Measurements from ENCODE around the gene STK32C.
"Not testable (repeated sequence)": the region's sequence is repeated elsewhere in the genome, so short reads cannot be mapped to it uniquely, and the experiment has no call there.

STK32C gene

DNA sequence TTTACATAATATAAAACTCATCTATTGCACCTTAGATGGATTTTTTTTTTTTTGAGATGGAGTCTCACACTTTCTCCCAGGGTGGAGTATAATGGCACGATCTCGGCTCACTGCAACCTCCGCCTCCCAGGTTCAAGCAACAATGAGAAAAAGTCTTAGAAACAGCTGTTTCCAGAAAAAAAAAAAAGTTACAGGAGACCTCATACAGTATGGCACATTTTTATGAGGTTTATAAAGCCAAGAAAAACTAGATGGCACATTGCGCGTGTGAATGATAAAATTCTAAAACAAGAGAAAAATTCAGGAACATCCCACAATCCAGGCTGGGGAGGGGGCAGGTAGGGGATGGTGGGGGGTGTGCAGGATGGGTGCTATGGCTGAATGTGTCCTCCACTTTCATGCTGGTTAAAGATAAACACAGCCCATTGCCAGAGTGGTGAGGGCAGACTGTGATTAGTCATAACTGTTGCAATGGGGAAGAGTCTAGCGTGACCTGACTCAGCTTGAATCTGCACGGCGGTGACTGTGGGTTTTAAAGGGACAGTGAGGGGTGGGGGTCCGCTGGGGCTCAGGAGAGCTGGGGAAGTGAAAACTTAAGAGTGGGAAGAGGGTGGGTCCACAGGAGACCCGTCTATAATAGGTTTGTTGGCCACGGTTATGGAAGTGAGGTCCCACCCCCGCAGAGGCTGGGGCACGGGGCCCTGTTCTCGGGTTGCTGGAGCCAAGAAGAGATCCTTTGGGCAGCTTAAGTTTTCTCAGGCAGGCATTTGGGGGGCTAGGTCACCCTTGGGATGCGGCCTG lies 12.3 kb upstream of the STK32C start:
- DNase-seq (ENCODE audit: low read depth in 2 of 2) = no peak

DNA sequence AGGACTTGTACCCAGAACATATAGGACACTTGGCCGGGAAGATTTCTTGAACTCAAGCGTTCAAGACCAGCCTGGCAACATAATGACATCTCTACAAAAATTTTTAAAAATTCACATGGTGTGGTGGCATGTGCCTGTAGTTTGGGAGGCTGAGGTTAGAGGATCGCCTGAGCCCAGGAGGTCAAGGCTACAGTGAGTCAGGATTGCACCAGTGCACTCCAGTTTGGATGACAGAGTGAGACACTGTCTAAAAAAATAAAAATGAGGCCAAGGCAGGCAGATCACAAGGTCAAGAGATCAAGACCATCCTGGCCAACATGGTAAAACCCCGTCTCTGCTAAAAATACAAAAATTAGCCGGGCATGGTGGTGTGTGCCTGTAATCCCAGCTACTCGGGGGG lies 9.7 kb upstream of the STK32C start:
- not testable (repeated sequence) for DNase-seq (ENCODE audit: low read depth in 2 of 2)

DNA sequence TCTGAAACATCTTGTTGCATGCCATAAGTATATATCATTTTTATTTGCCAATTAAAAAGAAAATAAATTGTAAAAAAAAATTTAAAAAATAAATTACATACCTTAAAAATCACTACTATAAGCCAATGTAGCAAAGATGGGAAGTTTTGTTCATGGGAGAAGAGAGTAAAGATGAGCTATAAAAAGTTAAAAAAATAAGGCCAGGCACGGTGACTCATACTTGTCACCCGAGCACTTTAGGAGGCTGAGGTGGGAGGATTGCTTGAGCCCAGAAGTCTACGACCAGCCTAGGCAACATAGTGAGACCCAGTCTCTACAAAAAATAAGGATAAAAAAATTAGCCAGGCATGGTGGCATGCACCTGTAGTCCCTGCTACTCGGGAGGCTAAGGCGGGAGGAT lies 8.4 kb upstream of the STK32C start:
- DNase-seq (ENCODE audit: low read depth in 2 of 2) = no peak

DNA sequence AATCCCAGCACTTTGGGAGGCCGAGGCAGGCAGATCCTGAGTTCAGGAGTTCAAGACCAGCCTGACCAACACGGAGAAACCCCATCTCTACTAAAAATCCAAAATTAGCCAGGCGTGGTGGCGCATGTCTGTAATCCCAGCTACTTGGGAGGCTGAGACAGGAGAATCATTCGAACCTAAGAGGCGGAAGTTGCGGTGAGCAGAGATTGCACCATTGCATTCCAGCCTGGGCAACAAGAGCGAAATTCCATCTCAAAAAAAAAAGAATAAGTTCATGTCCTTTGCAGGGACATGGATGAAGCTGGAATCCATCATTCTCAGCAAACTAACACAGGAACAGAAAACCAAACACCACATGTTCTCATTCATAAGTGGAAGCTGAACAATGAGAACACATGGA lies 7.1 kb upstream of the STK32C start:
- DNase-seq (ENCODE audit: low read depth in 2 of 2) = not testable (repeated sequence)

DNA sequence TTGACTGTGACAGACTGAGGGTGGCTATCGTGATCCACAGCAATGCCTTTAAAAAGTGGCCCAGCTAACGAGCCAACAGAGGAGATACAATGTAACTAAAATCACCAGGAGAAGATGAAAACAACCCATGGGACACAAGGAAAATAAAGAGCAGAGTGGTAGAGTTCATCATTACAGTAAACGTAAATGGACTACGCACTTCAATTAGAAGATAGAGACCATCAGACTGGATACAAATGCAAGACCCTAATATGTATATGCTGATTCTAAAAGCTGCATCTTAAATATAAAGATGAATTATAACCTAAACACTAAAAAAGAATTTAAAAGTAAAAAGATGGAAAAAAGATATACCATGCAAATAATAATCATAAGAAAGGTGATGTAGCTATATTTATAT lies 6.6 kb upstream of the STK32C start:
- DNase-seq (ENCODE audit: low read depth in 2 of 2) = no peak

DNA sequence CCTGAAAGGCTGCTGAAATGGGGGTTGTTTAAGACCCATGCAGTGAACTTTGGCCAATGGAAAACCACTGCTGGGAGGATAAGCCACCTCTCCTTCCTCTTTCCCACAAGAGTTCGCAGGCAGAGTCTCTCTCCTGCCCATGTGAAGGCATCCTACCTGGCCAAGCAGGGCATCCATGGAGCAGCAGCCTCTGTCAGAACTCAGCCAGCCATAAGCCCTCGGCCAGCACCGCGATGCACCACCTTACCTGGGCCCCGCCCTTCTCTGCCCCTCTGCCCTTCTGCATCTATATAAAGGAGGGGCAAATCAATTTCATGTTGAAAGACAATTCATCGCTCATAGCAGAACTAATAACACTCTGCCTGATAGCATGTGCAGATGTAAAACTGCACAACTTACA lies 6.1 kb upstream of the STK32C start:
- no peak for DNase-seq (ENCODE audit: low read depth in 2 of 2)

DNA sequence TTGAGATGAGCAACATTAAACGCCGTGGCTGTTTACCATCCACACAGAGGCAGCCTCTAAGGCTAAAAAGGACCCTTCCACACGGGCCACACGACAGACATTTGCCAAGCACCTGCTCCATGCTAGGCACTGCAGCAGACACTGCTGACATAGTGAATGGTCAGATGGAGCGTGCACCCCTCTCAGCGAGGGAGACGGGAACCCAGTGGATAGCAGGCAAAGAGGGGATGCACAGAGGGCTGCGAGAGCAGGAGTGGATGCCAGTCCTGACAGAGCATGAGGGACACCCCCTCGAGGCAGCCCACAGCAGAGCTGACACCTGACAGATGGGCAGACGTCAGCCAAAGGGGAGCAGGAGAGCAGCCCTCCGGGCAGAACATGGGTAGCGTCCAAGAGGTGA lies 5.6 kb upstream of the STK32C start:
- no peak for DNase-seq (ENCODE audit: low read depth in 2 of 2)

DNA sequence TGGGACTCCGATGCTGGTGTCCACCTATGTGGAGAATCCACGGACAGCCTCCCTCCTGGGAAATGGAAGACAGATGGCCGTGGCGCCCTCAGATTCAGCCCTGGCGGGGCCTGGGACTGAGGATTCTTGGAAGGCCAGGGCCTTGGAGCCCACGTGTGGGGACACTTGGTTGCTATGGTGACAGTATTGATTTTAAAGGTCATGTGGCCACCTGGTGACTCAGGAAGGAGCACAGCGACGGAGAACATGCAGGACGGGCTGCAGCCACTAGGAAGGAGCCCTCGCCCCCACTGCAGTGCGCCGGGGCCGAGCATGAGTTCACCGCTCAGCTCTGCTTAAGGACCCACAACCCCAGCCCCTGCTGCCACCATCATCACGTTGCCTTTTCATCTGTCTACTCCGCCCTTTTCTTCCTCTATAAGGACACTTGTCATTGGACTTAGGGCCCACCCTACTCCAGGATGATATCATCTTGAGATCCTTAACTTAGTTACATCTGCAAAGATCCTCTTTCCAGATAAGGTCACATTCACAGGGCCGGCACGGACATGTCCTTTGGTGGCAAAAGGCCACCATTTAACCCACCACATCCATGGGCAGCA lies 3.7 kb upstream of the STK32C start:
- no peak for DNase-seq (ENCODE audit: low read depth in 2 of 2)

DNA sequence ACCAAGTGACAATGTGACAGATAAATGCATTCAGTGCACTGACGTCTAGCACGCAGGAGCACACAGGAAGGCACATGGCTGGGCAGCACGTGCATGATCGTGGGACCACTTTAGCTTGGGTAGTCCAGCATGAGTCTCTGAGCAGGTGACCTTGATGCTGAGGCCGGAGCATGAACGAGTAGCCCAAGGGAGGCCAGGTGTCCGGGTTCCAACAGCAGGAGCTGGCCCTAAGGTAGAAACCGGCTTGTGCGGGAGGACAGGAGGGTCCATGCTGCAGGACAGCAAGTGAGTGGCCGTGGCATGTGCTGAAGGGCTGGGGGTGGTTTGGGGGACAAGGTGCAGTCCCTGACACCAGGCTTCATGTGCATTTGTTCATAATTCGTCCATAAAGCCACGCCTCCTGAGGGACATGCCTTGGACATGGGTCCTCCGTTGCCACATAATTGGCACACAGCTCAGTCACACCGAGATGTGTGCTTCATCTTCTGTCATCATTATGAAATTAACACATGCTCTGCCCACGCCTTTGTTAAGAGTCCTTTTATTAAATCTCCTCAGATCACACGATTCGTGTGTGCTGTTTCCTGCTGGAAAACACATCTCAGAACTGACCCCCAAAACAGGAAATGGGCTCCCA lies 3.1 kb upstream of the STK32C start:
- no peak for DNase-seq (ENCODE audit: low read depth in 2 of 2)

DNA sequence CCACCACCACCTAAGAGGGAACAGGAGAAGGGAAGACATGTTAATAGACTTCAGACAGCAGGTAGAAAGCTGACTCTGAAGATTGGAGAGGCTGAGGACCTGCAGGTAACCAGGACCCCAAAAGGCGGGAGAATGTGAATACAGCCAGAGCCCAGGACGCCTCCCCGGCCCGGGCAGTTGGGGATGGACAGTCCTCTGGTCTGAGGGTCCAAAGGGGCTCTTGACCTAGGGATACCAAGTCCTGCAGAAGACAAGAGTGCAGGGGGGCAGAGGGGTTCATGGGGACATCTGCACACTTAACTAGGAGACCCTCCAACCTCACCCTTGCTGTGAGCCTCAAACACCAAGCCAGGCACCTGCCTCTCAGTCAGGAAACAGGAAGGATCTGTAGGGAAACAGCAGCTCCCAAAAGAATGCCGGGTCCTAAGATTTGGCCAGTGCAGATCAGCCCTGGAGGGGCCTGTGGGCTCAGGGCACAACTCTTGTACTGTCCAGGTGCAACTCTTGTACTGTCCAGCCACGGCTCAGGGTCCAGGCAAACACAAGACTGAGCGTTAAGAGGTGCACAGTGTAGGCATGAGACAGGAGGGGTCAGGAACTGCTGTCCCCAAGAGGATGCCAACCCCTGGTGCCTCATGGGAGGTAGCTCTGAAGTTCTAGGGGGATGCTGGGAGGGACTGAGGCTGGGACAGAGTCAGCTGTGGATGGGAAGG lies 2.3 kb upstream of the STK32C start:
- DNase-seq (ENCODE audit: low read depth in 2 of 2) = no peak

DNA sequence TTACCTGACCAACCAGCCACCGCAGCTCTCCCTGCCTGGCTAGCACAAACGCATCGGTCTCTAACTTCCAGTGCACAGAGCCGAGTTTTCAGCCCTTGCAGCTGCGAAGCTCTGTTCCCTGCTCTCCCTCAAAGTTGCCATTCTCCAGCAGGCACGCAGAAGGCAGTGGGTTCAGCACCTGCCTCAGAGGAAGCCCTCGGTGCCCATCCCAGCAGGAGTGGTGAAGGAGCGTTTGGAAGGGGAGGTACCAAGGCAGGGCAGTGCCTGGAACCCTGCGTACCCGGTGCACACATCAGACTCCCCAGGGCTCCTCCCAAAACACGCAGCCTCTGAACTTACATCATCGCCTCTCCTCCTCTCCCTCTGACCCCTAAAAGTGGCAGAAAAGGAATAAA lies 1.7 kb upstream of the STK32C start:
- no peak for DNase-seq (ENCODE audit: low read depth in 2 of 2)

DNA sequence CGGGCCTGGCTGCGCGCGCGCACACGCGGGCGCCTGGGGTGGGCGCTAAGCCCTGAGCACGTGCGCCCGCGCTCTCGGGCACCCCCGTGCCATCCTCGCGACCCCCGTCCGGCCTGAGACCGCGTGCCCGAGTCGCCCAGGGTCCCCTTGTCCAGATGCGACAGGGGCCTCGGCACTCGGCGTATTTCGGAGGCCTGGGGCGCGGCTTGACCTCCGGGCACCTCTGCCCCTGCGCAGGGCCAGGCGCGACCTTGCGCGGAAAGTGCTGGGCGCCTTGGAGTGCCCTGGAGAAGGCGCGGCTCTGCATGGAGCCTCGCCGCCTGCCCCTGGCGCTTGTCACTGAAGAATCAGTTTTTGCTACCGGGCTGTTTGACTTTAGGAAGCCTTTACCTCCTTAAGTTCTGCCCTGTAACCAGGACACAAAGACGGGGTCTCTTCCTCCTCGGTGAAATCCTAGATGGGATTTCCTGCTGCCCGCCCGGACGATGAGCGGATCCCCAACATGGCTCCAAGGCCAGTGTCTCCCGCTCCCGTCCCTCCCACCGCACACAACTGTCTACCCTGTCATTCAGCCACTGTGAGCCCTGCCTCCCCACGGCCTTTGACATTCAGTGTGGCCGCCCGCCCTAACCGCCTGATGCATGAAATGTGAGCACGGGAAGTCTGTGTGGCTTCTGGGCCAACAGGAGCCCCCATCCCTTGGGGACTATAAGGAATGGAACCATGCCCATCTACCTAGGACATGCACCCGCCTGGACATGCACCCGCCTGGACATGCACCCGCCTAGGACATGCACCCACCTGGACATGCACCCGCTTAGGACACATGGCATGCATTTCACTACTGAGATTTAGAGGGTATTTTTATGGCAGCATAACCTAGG lies 1.1 kb upstream of the STK32C start:
- no peak for DNase-seq (ENCODE audit: low read depth in 2 of 2)

DNA sequence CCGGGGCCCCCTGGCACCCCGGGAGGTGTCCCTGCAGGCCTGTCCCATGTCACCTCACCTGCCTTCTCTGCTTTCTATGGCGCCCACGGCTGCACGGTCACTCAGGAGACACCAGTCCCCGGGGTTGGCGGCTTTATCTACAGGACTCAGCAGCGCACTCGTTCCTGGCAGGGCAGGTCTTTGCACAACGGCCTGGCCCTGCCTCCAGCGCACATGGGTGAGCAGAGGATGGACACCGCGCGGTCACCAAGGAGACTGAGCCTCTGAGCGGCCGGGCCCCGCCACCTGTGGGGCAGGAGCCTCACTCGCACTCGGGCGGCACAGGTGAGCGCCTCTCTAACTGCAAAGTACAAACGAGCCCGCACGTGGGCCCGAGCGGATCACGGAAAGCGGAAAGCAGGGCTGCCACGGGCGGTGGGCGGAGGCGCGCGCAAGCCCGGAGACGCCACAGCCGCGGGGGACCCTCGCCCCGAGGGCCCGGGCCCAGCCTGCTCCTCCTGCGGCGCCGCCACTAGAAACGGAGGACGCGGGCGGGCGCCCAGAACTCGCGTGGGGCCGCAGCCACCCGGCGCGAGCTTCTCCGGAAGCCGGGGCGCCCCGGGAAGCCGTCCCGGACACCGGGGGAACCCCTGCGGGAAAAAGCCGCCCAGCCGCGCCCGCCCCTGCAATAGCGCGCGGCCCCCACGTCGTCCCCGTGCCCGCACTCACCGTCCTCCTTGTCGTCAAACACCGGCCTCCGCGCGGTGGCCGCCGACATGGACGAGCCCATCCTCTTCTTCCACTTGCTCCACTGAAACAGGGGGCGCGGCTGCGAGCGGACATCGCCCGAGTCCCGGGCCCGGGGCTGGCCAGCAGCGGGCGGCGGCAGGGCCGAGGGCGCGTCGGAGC lies 642 bp downstream of the STK32C start:
- peak in 1 of 2 donors; percentile 42 for DNase-seq (ENCODE audit: low read depth in 2 of 2)

DNA sequence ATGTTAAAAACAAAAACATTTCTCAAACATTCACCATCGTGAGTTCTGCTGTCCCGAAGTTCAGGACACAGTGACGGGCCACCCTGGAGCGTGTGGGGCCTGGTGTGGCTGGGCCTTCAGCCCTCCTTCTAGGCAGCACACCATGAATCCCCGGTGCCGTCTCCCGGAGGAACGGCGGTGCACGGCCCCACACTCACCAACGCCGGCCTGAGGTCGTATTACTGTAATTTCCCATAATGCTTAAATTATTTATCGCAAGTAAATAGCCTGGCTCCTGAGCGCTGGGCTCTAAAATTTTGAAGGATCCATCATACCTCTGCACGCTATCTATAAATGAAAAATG lies 1.4 kb downstream of the STK32C start:
- DNase-seq (ENCODE audit: low read depth in 2 of 2) = no peak

DNA sequence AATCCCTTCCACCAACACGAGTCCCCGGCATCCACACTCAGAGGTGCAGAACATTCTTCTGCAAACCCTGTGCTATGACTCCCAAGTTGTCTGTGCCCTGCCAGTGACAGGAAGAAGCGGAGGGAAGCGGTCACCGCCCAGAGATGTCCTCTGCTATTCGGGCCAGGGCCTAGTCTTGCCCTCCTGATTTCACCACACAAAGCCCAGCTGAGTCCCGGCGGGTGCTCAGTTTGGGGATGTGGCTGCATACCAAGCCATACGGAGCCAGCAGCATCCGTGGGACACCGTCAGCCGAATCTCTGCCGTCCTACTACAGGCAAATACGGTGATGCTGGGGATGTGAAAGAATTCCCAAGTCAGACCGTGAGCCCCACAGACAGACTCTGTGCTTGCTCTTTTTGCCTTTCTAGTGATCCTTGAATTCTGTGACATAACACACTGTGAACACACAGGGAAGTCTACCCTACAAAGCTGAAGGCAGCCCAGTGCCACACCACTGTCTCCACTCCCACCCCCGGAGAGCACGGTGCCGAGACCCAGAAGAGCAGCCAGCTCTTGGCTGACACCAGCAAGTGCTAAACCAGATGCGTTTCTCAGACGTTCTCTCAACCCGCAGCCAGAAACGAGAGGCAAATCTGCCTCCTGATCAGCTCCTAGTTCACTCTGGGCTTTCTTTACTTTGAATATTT lies 2.0 kb downstream of the STK32C start:
- DNase-seq (ENCODE audit: low read depth in 2 of 2) = no peak

DNA sequence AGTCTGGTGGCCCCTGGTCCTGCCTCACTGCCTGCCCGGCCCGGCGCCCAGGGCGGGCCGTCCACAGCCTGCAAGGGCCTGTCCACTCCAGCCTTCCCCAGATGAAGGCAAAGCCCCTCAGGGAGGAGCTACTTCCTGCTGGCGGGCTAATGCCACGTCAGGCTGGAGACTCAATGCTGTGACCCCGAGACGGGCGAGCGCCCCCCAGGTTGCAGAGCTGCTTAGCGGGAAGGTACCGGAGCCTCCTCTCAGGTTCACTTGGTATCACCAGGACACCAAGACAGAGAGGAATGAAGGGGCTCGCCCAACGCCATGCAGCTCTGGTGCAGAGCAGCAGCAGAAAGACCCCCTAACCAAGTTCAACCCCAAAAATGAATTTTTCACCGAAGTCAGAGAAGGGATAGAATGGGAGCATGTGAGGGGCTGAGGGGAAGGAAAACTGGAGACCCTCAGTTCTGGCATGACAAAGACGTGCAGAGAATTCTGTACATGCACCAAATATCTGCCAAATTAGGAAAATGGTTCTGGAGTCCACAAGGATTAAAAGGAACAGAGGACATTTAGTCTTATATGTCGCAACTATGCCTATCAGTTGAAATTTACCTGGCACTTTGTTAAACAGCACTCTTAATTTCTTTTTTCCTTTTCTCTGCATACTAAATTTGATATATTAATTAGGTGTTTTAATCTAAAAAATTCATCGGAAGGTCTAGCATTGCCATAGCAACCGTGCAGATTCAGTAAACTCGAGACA lies 2.8 kb downstream of the STK32C start:
- no peak for DNase-seq (ENCODE audit: low read depth in 2 of 2)

DNA sequence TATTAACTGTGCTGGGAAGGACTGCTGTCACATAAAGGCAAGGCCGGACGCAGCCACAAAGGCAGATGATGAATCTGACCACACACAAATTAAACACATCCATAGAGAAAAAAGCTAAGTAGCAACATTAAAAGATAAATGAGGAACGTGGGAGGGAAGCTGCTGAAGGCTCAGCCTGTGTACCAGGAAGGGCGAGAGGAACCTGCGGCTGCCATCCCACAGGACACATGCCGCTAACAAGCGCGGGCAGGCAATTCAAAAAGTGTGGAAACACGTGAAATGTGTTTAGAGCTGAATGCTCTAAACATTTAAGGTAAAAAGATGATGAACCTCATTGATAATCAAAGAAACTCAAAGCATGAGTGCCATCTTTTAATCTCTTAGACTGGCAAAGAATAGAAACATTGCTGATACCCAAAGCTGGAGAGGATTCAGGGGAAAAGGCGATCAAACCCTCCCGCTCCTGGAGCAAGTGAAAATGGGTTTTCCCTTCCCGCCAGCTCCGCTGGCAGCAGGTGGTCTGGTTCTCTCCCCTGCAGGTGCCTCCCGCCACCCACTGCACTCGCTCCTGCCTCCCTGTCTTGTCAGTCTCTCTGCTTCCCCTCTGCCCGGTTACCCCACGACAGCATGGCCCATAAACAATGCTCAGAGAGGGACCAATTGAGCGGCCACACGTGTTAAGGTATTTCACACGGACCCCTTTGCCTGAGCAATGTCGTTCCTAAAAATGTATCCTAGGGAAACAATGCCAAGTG lies 4.2 kb downstream of the STK32C start:
- DNase-seq (ENCODE audit: low read depth in 2 of 2) = no peak

Data from stimulated activated CD8-positive, alpha-beta memory T cell treated with anti-CD3 and anti-CD28 coated beads, Interleukin-7, amount 100 ng/mL, for 4 hours (primary cell).